ENCODE measurements around the gene SNAPC2.

Gene SNAPC2

GRCh38 chr19:7971553-7972520 lies 51.7 kb downstream of the SNAPC2 start:
- Mint-ChIP-seq H3K27me3 (no peaks in the 10 kb centered on the region), H3K4me1 (peaks cover 6% of the 10 kb centered on the region), H3K27ac (no peak overlapping the region), H3K4me3 (no peak overlapping the region), H3K9me3 (no peaks in the 10 kb centered on the region)
- ATAC-seq (no peak), DNase-seq (no peak)

Data from stimulated activated naive CD8-positive, alpha-beta T cell treated with anti-CD3 and anti-CD28 coated beads, Interleukin-15, amount 100 ng/mL, for 72 hours (primary cell).